Stimulated activated effector memory CD8-positive, alpha-beta T cell treated with anti-CD3 and anti-CD28 coated beads, Interleukin-12 subunit alpha, Interleukin-12 subunit beta, amount 100 ng/mL, for 72 hours (primary cell): ENCODE measurements around the gene PRKACB.
"Not testable (repeated sequence)": the region's sequence is repeated elsewhere in the genome, so short reads cannot be mapped to it uniquely, and the experiment has no call there.

Experiments used
- ATAC-seq: fragments of 150-1000 bp; cut with Tn5 transposase; 2 replicates; pipeline ENCODE4 v1.10.0; 2021
- DNase-seq, 2 donors: peaks; one replicate each; pipeline ENCODE4 v3.0.0; 2021 to 2022; ENCODE audit warnings: low spot score in 2 of 2
- H3K27ac Mint-ChIP-seq: one replicate; pipeline ENCODE4 v1.8.0; 2022; ENCODE audit warnings: mild to moderate bottlenecking, mixed read lengths
- H3K36me3 Mint-ChIP-seq: one replicate; pipeline ENCODE4 v1.8.0; 2022; ENCODE audit warnings: mild to moderate bottlenecking, mixed read lengths
- H3K4me1 Mint-ChIP-seq: one replicate; pipeline ENCODE4 v1.8.0; 2022; ENCODE audit warnings: mixed read lengths
- H3K4me3 Mint-ChIP-seq: one replicate; pipeline ENCODE4 v1.8.0; 2022; ENCODE audit warnings: mild to moderate bottlenecking, mixed read lengths
- H3K9me3 Mint-ChIP-seq: one replicate; pipeline ENCODE4 v1.8.0; 2022; ENCODE audit warnings: mixed read lengths

The PRKACB gene

DNA sequence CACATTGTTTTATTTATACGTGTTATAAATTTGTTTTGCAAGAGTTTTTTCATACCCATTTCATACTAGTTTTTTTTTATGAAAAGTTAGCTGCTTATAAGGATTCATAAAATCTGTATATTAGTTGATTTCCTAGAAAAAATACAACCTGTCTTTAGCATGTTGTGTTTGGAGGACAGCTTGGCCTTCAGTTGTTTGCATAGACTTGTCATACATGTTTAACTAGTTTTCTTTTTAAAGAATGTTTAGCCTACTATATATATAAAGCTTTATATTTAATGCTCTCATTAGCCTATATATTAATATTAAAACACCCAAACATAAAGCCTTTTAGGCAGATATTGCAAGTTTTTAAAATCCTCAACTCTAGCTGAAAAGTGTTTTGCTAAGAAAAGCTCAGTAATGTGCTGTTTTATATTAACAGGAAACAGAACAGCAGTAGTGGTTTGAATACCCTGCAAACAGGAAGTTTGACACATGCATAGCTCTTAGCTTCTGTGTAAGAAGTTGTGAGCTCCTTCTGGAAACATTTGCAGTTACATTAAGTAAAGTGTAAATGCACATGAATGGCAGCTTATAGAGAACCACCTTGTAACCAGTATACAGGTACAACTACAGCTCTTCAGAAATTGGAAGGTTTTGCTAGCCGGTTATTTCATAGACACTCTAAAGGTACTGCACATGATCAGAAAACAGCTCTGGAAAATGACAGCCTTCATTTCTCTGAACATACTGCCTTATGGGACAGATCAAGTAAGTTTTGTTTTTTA lies at the start of gene PRKACB:
Gene PRKACB, plus strand, starts transcription at position 476 of the 770 bp plus-strand sequence. Its CDS starts 91 bp downstream, at position 567.
- Mint-ChIP-seq H3K4me1 (peaks cover 22% of the 10 kb centered on the region), H3K36me3 (peaks cover 5% of the 10 kb centered on the region), H3K4me3 (peak within 1 kb of the TSS; percentile 78), H3K9me3 (no peaks in the 10 kb centered on the region), H3K27ac (peak within 1 kb of the TSS; percentile 94)
- ATAC-seq (peak; percentile 95), DNase-seq (no peak)

DNA sequence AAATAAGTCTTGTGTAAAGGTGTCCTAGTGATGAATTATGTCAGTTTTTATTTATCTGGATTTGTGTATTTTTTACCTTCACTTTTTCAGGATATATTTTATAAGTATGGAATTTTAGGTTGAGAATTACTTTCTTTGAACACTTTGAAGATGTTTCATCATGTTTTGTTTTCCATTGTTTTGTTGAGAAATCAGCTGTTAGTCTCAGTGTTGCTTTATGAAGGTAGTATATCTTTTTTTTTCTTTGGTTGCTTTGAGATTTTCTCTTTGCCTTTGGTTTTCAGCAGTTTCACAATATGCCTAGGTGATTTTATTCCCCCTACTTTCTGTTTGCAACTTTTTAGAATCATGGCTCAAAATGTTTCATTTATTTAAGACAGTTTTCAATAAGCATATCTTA lies 48.8 kb upstream of the PRKACB start:
- H3K4me3 Mint-ChIP-seq: no peak overlapping the region
- no peak overlapping the region for H3K27ac Mint-ChIP-seq
- H3K4me1 Mint-ChIP-seq: peaks cover 4% of the 10 kb centered on the region
- ATAC-seq (no peak), DNase-seq (no peak)
- no peaks in the 10 kb centered on the region for H3K36me3 Mint-ChIP-seq
- no peaks in the 10 kb centered on the region for H3K9me3 Mint-ChIP-seq

DNA sequence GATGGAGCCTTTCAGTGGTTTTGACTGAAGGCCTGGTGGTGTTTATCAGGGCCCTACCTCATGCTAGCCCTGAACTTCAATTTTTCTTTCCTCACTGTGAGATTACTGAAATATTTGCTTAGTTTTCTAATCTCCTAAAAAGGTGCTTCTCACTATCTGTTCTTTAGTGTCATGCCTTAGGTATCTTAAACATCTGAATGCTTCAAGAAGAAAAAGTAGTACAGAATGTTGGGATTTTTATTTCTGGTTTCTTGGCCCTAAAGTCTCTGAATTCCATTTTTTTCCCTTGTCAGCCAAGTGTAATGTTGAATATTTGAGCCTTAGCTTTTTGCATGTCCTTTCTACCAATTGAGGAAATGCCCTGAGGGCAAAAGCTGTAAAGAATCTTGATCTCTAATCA lies 47.9 kb upstream of the PRKACB start:
- Mint-ChIP-seq H3K27ac (no peak overlapping the region), H3K9me3 (no peaks in the 10 kb centered on the region), H3K4me3 (no peak overlapping the region), H3K36me3 (no peaks in the 10 kb centered on the region), H3K4me1 (no peaks in the 10 kb centered on the region)
- no peak for ATAC-seq
- DNase-seq: no peak

DNA sequence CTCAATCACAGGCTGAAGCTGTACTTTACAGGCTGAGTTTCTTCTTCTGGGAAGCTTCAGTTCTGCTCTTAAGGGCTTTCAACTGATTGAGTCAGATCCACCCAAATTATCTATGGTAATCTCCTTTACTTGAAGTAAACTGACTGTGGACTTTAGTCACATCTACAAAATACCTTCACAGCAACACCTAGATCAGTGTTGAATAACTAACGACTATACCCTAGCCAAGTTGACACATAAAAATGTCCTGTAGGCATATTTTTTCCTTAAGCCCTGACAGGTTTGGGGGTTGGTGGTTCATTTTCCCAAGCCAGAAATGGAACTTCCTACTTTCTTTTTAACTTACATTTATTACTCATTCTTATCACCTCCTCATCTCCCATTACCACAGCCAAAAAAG lies 42.9 kb upstream of the PRKACB start:
- DNase-seq (no peak), ATAC-seq (no peak)
- H3K27ac Mint-ChIP-seq: no peak overlapping the region
- no peaks in the 10 kb centered on the region for H3K9me3 Mint-ChIP-seq
- no peak overlapping the region for H3K4me3 Mint-ChIP-seq
- no peaks in the 10 kb centered on the region for H3K36me3 Mint-ChIP-seq
- H3K4me1 Mint-ChIP-seq: peaks cover 10% of the 10 kb centered on the region

DNA sequence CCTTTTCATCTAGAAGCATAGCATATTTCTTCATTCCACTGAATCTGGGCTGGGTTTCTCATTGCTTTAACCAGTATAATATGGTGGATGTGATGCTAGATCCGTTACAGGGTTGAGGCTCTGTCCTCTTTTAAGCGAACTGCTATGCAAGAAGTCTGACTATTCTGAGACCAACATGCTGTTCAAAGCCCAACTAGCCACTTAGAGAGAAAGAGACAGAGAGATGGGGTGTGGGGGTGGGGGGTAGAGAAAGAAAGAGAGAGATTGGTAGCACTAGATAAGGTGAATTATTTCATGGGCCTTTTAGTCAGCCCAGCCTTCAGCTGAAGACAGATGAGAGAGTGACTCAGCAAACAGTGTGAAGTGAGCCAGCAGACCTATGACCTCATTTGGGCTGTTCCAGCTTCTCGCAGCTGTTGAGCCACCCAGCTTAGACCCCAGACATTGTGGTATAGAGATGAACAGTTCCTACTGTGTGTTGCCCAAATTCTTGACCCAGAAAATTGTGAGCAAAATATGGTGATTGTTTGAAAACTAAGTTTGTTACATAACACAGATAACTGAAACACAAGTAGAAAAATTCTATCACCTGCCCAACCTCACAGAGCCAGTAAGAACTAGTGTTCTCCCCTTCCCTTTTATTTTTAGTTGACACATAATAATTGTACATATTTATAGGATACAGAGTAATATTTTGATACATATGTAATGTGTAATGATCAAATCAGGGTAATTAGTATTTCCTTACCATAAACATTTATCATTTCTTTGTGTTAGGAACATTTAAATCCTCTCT lies 40.7 kb upstream of the PRKACB start:
- no peaks in the 10 kb centered on the region for H3K36me3 Mint-ChIP-seq
- DNase-seq (peak in 1 of 2 donors; percentile 51), ATAC-seq (peak; percentile 100)
- no peaks in the 10 kb centered on the region for H3K9me3 Mint-ChIP-seq
- H3K27ac Mint-ChIP-seq: peak overlapping the region; percentile 41
- no peak overlapping the region for H3K4me3 Mint-ChIP-seq
- peaks cover 10% of the 10 kb centered on the region for H3K4me1 Mint-ChIP-seq

DNA sequence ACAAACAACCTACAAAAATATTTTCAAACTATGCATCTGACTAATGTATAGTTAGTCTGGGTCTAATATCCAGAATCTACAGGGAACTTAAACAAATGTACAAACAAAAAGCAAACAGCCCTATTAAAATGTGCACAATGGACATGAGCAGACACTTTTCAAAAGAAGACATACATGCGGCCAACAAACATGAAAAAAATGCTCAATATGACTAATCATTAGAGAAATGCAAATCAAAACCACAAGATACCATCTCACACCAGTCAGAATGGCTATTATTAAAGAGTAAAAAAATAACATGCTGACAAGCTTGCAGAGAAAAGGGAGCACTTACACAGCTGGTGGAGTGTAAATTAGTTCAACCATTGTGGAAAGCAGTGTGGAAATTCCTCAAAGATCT lies 36.5 kb upstream of the PRKACB start:
- H3K36me3 Mint-ChIP-seq, DNase-seq, H3K4me1 Mint-ChIP-seq, H3K4me3 Mint-ChIP-seq, H3K9me3 Mint-ChIP-seq, H3K27ac Mint-ChIP-seq, ATAC-seq: not testable (repeated sequence)

DNA sequence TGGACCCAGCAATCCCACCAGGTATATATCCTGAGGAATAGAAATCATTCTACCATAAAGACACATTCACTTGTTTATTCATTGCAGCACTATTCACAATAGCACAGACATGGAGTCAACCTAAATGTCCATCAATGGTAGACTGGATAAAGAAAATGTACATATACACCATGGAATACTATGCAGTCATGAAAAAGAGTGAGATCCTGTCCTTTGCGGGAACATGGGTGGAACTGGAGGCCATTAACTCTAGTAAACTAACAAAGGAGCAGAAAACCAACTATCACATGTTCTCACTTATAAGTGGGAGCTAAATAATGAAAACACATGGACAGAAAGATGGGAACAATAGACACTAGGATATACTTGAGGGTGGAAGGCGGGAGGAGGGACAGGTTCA lies 36.1 kb upstream of the PRKACB start:
- H3K9me3 Mint-ChIP-seq: no peaks in the 10 kb centered on the region
- ATAC-seq: no peak
- no peak overlapping the region for H3K4me3 Mint-ChIP-seq
- H3K36me3 Mint-ChIP-seq: no peaks in the 10 kb centered on the region
- H3K4me1 Mint-ChIP-seq: peaks cover 5% of the 10 kb centered on the region
- H3K27ac Mint-ChIP-seq: no peak overlapping the region
- DNase-seq: no peak

DNA sequence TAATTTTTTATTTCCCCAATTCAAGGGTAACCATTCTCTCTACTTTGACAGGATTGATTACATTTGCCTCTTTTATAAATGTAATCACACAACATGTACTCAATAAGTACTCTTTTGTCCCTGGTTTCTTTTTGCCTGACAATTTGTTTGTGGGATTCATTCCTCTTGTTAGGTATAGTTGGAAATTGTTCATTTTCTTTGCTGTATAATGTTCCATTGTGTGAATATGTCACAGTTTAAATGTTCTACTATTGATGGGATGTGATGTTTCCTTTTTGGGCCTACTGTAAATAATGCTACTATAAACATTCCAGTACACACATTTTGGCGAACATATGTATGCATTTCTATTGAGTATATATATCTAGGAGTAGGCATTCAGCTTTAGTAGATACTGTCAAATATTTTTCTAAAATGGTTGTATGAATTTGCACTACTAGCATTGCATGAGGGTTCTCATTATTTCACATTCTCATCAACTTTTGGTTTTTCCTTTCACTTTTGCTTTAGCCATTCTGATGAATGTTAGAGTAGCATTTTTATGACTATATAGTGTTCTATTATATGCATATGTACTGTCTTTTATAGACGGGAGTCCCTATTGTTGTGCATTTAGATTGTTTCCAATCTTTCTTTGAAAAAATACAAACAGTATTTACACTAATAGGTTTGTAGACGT lies 35.0 kb upstream of the PRKACB start:
- Mint-ChIP-seq H3K4me1 (no peaks in the 10 kb centered on the region), H3K9me3 (no peaks in the 10 kb centered on the region), H3K4me3 (no peak overlapping the region), H3K27ac (no peak overlapping the region), H3K36me3 (no peaks in the 10 kb centered on the region)
- DNase-seq: no peak
- ATAC-seq: no peak

DNA sequence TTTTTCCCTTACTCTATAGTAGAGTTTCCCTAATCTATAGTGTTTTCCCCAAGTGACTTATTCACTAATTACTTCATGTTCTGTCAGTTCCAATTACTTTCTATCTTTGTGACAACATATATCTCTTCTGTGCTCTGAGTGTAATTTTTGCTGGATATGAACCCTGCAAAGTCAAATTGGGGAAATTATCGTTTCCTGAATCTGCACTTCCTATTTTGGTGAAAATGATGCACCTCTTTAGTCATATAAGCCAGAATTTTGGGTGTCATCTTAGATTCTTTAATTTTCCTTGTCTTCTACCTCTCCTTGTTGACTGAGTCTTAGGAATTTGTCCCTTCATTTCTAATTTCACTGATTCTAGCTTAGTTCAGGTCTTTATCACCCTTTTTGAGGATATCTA lies 33.4 kb upstream of the PRKACB start:
- Mint-ChIP-seq H3K4me3 (no peak overlapping the region), H3K27ac (no peak overlapping the region), H3K36me3 (no peaks in the 10 kb centered on the region), H3K4me1 (no peaks in the 10 kb centered on the region), H3K9me3 (no peaks in the 10 kb centered on the region)
- DNase-seq (no peak), ATAC-seq (no peak)

DNA sequence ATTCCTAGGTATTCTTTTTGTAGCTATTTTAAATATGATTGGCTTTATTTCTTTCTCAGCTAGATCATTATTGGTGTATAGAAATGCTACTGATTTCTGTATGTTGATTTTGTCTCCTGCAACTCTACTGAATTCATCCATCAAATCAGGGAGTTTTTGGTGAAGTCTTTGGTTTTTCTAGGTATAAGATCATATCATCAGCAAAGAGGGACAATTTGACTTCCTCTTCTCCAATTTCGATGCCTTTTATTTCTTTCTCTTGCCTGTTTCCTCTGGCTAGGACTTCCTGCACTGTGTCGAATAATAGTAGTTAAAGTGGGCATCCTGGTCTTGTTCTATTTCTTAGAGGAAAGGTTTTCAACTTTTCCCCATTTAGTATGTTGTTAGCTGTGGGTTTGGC lies 27.5 kb upstream of the PRKACB start:
- Mint-ChIP-seq H3K4me3 (no peak overlapping the region), H3K9me3 (no peaks in the 10 kb centered on the region), H3K36me3 (no peaks in the 10 kb centered on the region), H3K27ac (no peak overlapping the region), H3K4me1 (peaks cover 11% of the 10 kb centered on the region)
- no peak for DNase-seq
- ATAC-seq: no peak

DNA sequence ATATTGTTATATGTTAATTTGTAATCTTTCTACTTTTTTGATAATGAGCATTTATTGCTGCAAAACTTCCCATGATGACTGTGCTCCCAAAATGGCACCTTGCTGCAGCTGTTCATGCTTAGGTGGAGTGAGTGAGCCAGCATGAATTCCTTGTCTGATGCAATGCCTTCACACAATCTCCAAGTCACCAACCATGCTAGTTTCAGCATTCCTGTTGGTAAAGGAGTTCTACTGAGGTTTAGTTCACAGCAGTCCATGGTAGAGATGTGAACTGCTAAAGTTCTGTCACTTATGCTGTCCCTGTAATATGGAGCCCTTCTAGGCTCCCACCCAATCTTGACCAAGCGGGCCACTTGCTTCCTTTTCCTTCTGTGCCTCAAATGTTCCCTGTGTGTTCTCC lies 26.2 kb upstream of the PRKACB start:
- Mint-ChIP-seq H3K27ac (no peak overlapping the region), H3K9me3 (no peaks in the 10 kb centered on the region)

DNA sequence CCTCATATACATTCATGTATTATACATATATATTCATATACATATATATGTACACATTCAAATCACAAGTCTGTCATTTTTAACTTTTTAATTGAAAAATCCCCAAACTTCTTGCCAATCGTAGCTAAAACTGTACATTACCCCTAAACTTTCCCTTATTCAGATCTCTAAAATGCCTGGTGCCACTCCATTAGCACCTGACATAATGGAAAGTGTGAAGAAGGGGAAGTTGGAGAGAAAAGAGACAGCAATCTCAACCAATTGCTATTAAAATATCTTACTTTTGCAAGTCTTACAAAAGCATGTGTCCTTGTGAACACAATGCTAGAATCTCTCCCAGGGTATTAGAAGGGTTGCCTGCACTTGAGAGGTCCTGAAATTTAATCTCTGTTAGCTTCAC lies 22.7 kb upstream of the PRKACB start:
- no peak for DNase-seq
- no peak for ATAC-seq
- Mint-ChIP-seq H3K9me3 (no peaks in the 10 kb centered on the region), H3K36me3 (no peaks in the 10 kb centered on the region), H3K4me3 (no peak overlapping the region), H3K4me1 (peaks cover 10% of the 10 kb centered on the region), H3K27ac (no peak overlapping the region)

More for the DNA sequence above, 26.2 kb upstream of the PRKACB start:
- H3K36me3 Mint-ChIP-seq: no peaks in the 10 kb centered on the region
- ATAC-seq (no peak), DNase-seq (no peak)
- H3K4me3 Mint-ChIP-seq: no peak overlapping the region
- peaks cover 11% of the 10 kb centered on the region for H3K4me1 Mint-ChIP-seq

DNA sequence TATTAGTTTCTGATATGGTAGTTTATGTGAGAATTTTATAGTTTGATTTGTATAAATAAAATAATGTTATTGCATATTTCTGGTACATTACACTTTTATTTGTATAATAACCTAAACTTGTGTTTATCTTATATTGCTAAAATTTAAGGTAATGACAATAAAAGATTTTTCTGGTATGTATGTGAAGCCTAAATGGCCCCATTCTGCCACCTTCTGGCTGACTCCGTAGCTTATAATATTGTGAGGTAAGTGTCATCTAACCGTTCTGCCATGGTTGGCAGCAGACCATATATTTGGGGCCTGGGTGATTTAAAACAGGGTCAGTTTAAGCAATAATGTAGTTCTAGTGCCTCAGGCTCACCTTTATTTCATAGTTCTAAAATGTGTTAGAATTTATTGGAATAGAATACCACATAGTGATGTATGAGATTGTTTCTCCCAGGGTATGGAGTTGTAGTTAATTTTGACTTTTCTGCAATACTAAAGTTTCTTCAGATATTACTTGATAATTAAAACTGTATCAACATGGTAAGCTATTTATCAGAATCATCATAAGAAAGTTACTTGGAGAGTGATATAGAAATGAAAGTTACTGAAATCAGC lies 21.2 kb upstream of the PRKACB start:
- DNase-seq (no peak), ATAC-seq (peak; percentile 69)
- H3K27ac Mint-ChIP-seq: no peak overlapping the region

DNA sequence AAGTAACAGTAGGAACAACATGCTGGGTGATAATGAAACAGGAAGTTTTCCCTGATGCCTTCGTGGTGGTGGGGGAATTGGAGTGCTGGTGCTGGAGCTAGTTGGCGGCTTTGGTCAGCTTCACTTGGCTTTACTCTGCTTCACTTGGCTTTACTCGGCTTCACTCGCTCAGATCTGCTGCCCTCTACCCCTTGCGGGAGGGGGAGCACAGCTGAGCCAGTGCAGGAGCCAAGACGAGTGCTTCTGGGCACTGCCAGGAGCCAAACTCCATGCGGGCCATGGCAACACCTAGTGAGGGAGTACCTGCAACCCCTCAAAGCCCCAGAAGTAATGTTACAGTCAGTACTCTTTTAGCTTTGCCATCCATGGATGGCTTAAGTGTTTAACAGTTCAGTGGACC lies 10.6 kb upstream of the PRKACB start:
- no peaks in the 10 kb centered on the region for H3K9me3 Mint-ChIP-seq
- DNase-seq: no peak
- no peaks in the 10 kb centered on the region for H3K36me3 Mint-ChIP-seq
- no peak overlapping the region for H3K27ac Mint-ChIP-seq
- ATAC-seq: no peak
- H3K4me1 Mint-ChIP-seq: peaks cover 6% of the 10 kb centered on the region
- no peak overlapping the region for H3K4me3 Mint-ChIP-seq

More for the DNA sequence above, 21.2 kb upstream of the PRKACB start:
- no peak overlapping the region for H3K4me3 Mint-ChIP-seq
- no peaks in the 10 kb centered on the region for H3K9me3 Mint-ChIP-seq
- H3K4me1 Mint-ChIP-seq: no peaks in the 10 kb centered on the region
- H3K36me3 Mint-ChIP-seq: no peaks in the 10 kb centered on the region

DNA sequence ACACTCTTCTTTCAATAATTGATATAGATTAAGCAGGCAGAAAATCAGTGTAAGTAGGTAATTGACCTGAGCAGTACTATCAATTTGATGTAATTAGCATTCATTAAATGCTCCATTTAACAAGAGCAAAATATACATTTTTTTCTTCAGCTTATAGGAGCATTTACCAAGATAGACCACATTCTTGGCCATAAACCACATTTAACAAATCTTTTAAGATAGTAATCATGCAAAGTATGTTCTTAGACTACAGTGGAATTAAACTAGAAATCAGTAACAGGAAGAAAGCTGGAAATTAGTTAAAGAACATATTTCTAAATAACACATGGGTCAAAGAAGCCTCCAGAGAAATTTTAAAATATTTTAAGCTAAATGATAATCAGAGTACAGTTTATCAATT lies 8.7 kb upstream of the PRKACB start:
- H3K4me1 Mint-ChIP-seq: peaks cover 6% of the 10 kb centered on the region
- DNase-seq (no peak), ATAC-seq (no peak)
- no peaks in the 10 kb centered on the region for H3K9me3 Mint-ChIP-seq
- H3K4me3 Mint-ChIP-seq: no peak overlapping the region
- peak overlapping the region; percentile 14 for H3K27ac Mint-ChIP-seq
- H3K36me3 Mint-ChIP-seq: no peaks in the 10 kb centered on the region
